K562 (cell line): ENCODE results near the gene RNASE4. TPM values are rescaled to one million over a fixed set of nuclear protein-coding genes. Genes with fewer than 3 reads are reported as not detected.

Experiments used
- ATAC-seq: fragments of 200-7000 bp; cut with Tn5 transposase; 3 replicates; pipeline ENCODE4 v1.9.1; 2020; ENCODE audit warnings: moderate library complexity
- BruUV-seq: library from RNA; stranded (reverse); fragments of 400-500 nt; replicated peaks from 2 replicates; lab custom pipeline; 2021; lab: Mats Ljungman, UMichigan
- CTCF ChIA-PET: fragments of 300-600 bp; formaldehyde crosslinking; extraction: SDS; loops from one replicate; lab custom pipeline; 2021; ENCODE audit warnings: low intra/inter-chr PET ratio; lab: Yijun Ruan, JAX
- POLR2A ChIA-PET: fragments of 300-600, 350-650 bp; sonication (Branson Sonifier 250); formaldehyde crosslinking; extraction: SDS; loops from one replicate; lab custom pipeline; 2021; ENCODE audit warnings: antibody characterized with exemption, inconsistent platforms; lab: Yijun Ruan, JAX
- DNase-seq, 4 experiments: peaks; one replicate each; pipeline versions ENCODE4 v3.0.0 to v3.0.0-alpha.2; 2011 to 2018; ENCODE audit warnings: low spot score in 3 of 4, mixed read lengths in 3 of 4; ENCODE audit errors: extremely low read depth in 1 of 4
- FAIRE-seq: peaks from 2 replicates; lab custom pipeline; 2011; peaks lifted over from hg19 to GRCh38; lab: Jason Lieb, UNC
- H2AFZ ChIP-seq: 2 replicates; pipeline ENCODE4 v1.6.0; 2011; ENCODE audit warnings: low read depth, low read length, control low read depth, inconsistent platforms
- H3K27ac ChIP-seq: fragments of 200-600 bp; 3 replicates; pipeline ENCODE4 v1.8.0; 2011; ENCODE audit warnings: low read depth, mild to moderate bottlenecking, control low read depth, inconsistent platforms, low read length, moderate library complexity, mixed read lengths; ENCODE audit errors: extremely low read depth
- H3K27me3 ChIP-seq, 2 experiments: fragments of 300-600 bp in 1 of 2; 2 replicates in 1 of 2; 3 replicates in 1 of 2; pipeline versions ENCODE4 v1.6.0 to v1.8.0; 2011; ENCODE audit warnings: inconsistent platforms in 2 of 2, low read length in 2 of 2, mild to moderate bottlenecking in 1 of 2, mixed read lengths in 1 of 2, moderate library complexity in 1 of 2; ENCODE audit not compliant: control insufficient read depth in 2 of 2, insufficient read depth in 2 of 2
- H3K36me3 ChIP-seq: fragments of 300-600 bp; 3 replicates; pipeline ENCODE4 v1.8.0; 2011; ENCODE audit warnings: mild to moderate bottlenecking, low read length, inconsistent platforms; ENCODE audit not compliant: control insufficient read depth, insufficient read depth
- H3K4me1 ChIP-seq, 2 experiments: fragments of 200-600 bp in 1 of 2; replicated peaks in 1 of 2; 2 replicates in 1 of 2; 3 replicates in 1 of 2; pipeline versions ENCODE4 v1.5.1 to v1.8.0; 2011; ENCODE audit warnings: inconsistent platforms in 2 of 2, low read length in 2 of 2, mild to moderate bottlenecking in 1 of 2, mixed read lengths in 1 of 2, moderate library complexity in 1 of 2; ENCODE audit not compliant: control insufficient read depth in 2 of 2, insufficient read depth in 2 of 2
- H3K4me2 ChIP-seq: 2 replicates; pipeline ENCODE4 v1.6.1; 2011; ENCODE audit warnings: low read length, control low read depth, inconsistent platforms, mixed read lengths; ENCODE audit not compliant: insufficient read depth
- H3K4me3 ChIP-seq: fragments of 200-600 bp; sonication (generic), shearing (Covaris generic); 2 replicates; pipeline ENCODE4 v1.5.1; 2016; ENCODE audit warnings: control low read depth, inconsistent platforms
- H3K79me2 ChIP-seq: fragments of 200-600 bp; 3 replicates; pipeline ENCODE4 v1.8.0; 2011; ENCODE audit warnings: low read length, inconsistent platforms; ENCODE audit not compliant: control insufficient read depth, insufficient read depth
- H3K9ac ChIP-seq, 2 experiments: 2 replicates each; pipeline versions ENCODE4 v1.6.0 to v1.6.1; 2011; ENCODE audit warnings: low read depth in 2 of 2, low read length in 2 of 2, control low read depth in 1 of 2, inconsistent platforms in 1 of 2, mild to moderate bottlenecking in 1 of 2, mixed read lengths in 1 of 2; ENCODE audit not compliant: insufficient read depth in 1 of 2
- H3K9me1 ChIP-seq: one replicate; pipeline ENCODE4 v1.6.0; 2011; ENCODE audit warnings: inconsistent platforms, mild to moderate bottlenecking, low read length, moderate library complexity; ENCODE audit not compliant: control insufficient read depth, insufficient read depth
- H3K9me3 ChIP-seq: replicated peaks from 2 replicates; pipeline ENCODE4 v1.5.1; 2011; ENCODE audit warnings: low read depth, low read length, inconsistent platforms; ENCODE audit not compliant: control insufficient read depth, insufficient read depth
- H4K20me1 ChIP-seq: replicated peaks from 2 replicates; pipeline ENCODE4 v1.6.1; 2011; ENCODE audit warnings: low read length, inconsistent platforms, mixed read lengths; ENCODE audit not compliant: control insufficient read depth, insufficient read depth
- CBX8 ChIP-seq: fragments of 200-600 bp; sonication (generic); IDR thresholded peaks from 2 replicates; pipeline ENCODE4 v1.6.1; 2012; ENCODE audit warnings: borderline replicate concordance, mixed run types, low read depth, mild to moderate bottlenecking, moderate library complexity, mixed read lengths, low read length, control low read depth, inconsistent platforms; ENCODE audit not compliant: poor library complexity, severe bottlenecking; ENCODE audit errors: extremely low read depth
- CREB3 ChIP-seq: fragments of 450-650 bp; conservative IDR thresholded peaks from 2 replicates; pipeline ENCODE4 v1.6.1; 2016; ENCODE audit warnings: missing genetic modification characterization, low read depth, mild to moderate bottlenecking, missing compliant biosample characterization, moderate library complexity
- GABPA ChIP-seq: fragments of 200-800 bp; sonication (Bioruptor generic); conservative IDR thresholded peaks from 2 replicates; pipeline ENCODE4 v1.6.1; 2016; ENCODE audit warnings: low read depth, missing genetic modification characterization, missing compliant biosample characterization
- ILF3 ChIP-seq: fragments of 450-650 bp; IDR thresholded peaks from 2 replicates; pipeline ENCODE4 v1.6.1; 2018; ENCODE audit warnings: antibody characterized with exemption, mild to moderate bottlenecking, moderate library complexity, borderline replicate concordance
- KLF6 ChIP-seq: fragments of 250-450 bp; sonication (Bioruptor Pico); IDR thresholded peaks from 2 replicates; pipeline ENCODE4 v1.4.0; 2020; ENCODE audit warnings: mild to moderate bottlenecking, moderate library complexity, borderline replicate concordance
- MTA3 ChIP-seq: fragments of 450-650 bp; formaldehyde crosslinking; IDR thresholded peaks from 2 replicates; pipeline ENCODE4 v1.6.1; 2017; ENCODE audit warnings: mild to moderate bottlenecking, borderline replicate concordance
- NCOR1 ChIP-seq: fragments of 450-650 bp; IDR thresholded peaks from 2 replicates; pipeline ENCODE4 v1.6.1; 2016; ENCODE audit warnings: mild to moderate bottlenecking, moderate library complexity
- PML ChIP-seq: IDR thresholded peaks from 2 replicates; pipeline ENCODE4 v1.6.1; 2012; ENCODE audit warnings: low read length, inconsistent platforms
- REST ChIP-seq, 2 experiments: fragments of 450-650 bp; formaldehyde crosslinking in 1 of 2; IDR thresholded peaks; 2 replicates each; pipeline versions ENCODE4 v1.4.0 to v1.6.1; 2014 to 2020; ENCODE audit warnings: mild to moderate bottlenecking in 2 of 2, borderline replicate concordance in 1 of 2, low read depth in 1 of 2
- TARDBP ChIP-seq: fragments of 450-650 bp; IDR thresholded peaks from 2 replicates; pipeline ENCODE4 v1.6.1; 2016
- TEAD4 ChIP-seq, 2 experiments: sonication (generic) in 1 of 2; formaldehyde crosslinking in 1 of 2; IDR thresholded peaks; 2 replicates each; pipeline versions ENCODE4 v1.6.1 to v1.8.0; 2012 to 2022; ENCODE audit warnings: borderline replicate concordance in 1 of 2, inconsistent platforms in 1 of 2, low read length in 1 of 2, mild to moderate bottlenecking in 1 of 2, missing genetic modification reagents in 1 of 2
- XRCC3 ChIP-seq: fragments of 450-650 bp; IDR thresholded peaks from 2 replicates; pipeline ENCODE4 v1.6.1; 2017; ENCODE audit warnings: mild to moderate bottlenecking, moderate library complexity
- ZFP30 ChIP-seq: fragments of 250-450 bp; sonication (Bioruptor Pico); IDR thresholded peaks from 2 replicates; pipeline ENCODE4 v1.8.0; 2022; ENCODE audit warnings: moderate library complexity, mild to moderate bottlenecking, inconsistent platforms, borderline replicate concordance
- ZNF444 ChIP-seq: fragments of 250-450 bp; sonication (Bioruptor Pico); IDR thresholded peaks from 2 replicates; pipeline ENCODE4 v1.4.0; 2020; ENCODE audit warnings: mild to moderate bottlenecking, moderate library complexity
- WGBS: fragments of 100-300 bp; shearing (Covaris generic); methylation state at CpG from one replicate; pipeline ENCODE4 v1.1.6; 2016; ENCODE audit warnings: low coverage, mixed read lengths; ENCODE audit not compliant: insufficient coverage; ENCODE audit errors: missing lambda C conversion rate; 5-methylcytosine and 5-hydroxymethylcytosine counted together
- in situ Hi-C: fragments of 300-500 bp; cut with MboI; formaldehyde crosslinking; loops from 4 replicates; pipeline ENCODE4 v1.15.0; 2018; ENCODE audit warnings: inconsistent platforms, mixed read lengths
- intact Hi-C: fragments of 100-400 bp; cut with micrococcal nuclease; formaldehyde crosslinking; loops from 2 replicates; pipeline ENCODE4 v1.14.2; 2022
- polyA plus RNA-seq, 8 experiments: library from polyadenylated mRNA; depleted of rRNA in 4 of 8; stranded (reverse) in 5 of 8; unstranded in 3 of 8; fragments of >200 nt; fragmentation: Nextera tagmentation in 2 of 8; fragmentation: Illumina TruSeq in 1 of 8; extraction: Ambion mirVana in 2 of 8; extraction: Trizol in 1 of 8; gene quantifications; 2 replicates each; pipeline versions ENCODE4 v1.2.1 to v1.2.3, GENCODE V29; 2011 to 2014; ENCODE audit warnings: inconsistent platforms in 1 of 8, missing spikeins in 1 of 8
- total RNA-seq, 7 experiments: library from RNA; depleted of rRNA in 6 of 7; stranded (reverse); fragments of >200 nt in 6 of 7; fragmentation: Illumina TruSeq in 2 of 7; extraction: Trizol in 2 of 7; gene quantifications; 2 replicates each; pipeline versions ENCODE4 v1.2.1 to v1.2.3, GENCODE V29; 2011 to 2021; ENCODE audit warnings: low replicate concordance in 1 of 7

RNASE4 gene
- total and polyA plus RNA-seq, 9 of the 15 experiments (the other 6 are each of a cell fraction or from before 2014, with no cell fraction given), result 0.09 to 0.22 (median 0.13) TPM; not detected in 2

- ChIA-PET CTCF (no interaction called here), POLR2A (no interaction called here)
- FAIRE-seq, result no peak
- Histone ChIP-seq H3K36me3 (no peaks in the 10 kb centered on the region), H3K9ac (no peak overlapping the region), H3K79me2 (no peaks in the 10 kb centered on the region), H3K27ac (no peak overlapping the region), H3K4me2 (no peak overlapping the region), H3K4me1 (peaks cover 0 to 6% of the 10 kb centered on the region in 2 experiments; a peak in 2 of 5 replicates), H3K9me3 (no peaks in the 10 kb centered on the region), H3K4me3 (no peak overlapping the region), H3K27me3 (peaks cover 20 to 37% of the 10 kb centered on the region in 2 experiments; a peak in 4 of 5 replicates), H2AFZ (no peak overlapping the region), H3K9me1 (no peaks in the 10 kb centered on the region), H4K20me1 (no peaks in the 10 kb centered on the region)
- no peak for ATAC-seq
- BruUV-seq, result no TSS peak
- WGBS, result under 1% methylated on average over 9 of the region's 12 CpGs
- no peak for DNase-seq
- in situ Hi-C loops, result loop anchor here (25.0 kb wide), 1 partner anchor 240 kb away; the partner anchor contains the start of gene RNASE2
- intact Hi-C loops, result no loop called here
- TF ChIP-seq TARDBP (no peak), CBX8 (no peak), GABPA (tag) (no peak), XRCC3 (no peak), CREB3 (tag) (no peak), ZNF444 (CRISPR knock-in tag) (no peak), REST (IDR thresholded peaks at IDR 0.05; ENCODE audit: borderline replicate concordance) (no peak), REST (CRISPR knock-in tag; IDR thresholded peaks at IDR 0.05; ENCODE audit: low read depth) (no peak), MTA3 (no peak), ZFP30 (no peak), KLF6 (CRISPR knock-in tag) (no peak), NCOR1 (no peak), TEAD4 (IDR thresholded peaks at IDR 0.05; ENCODE audit: low read length) (no peak), TEAD4 (CRISPR knock-in tag; IDR thresholded peaks at IDR 0.05; ENCODE audit: borderline replicate concordance) (no peak), PML (no peak), ILF3 (no peak)
Observed at GRCh38 chr14:20722016-20722415, 37.7 kb downstream of the RNASE4 start.
